Progenitor cell of endocrine pancreas (in vitro differentiated cells): ENCODE measurements around the gene RIMBP2. TPM values are rescaled to one million over a fixed set of nuclear protein-coding genes. Genes with fewer than 3 reads are reported as not detected.

Source experiments
- DNase-seq: peaks from one replicate; pipeline ENCODE4 v3.0.0; 2021; ENCODE audit warnings: low spot score; ENCODE audit not compliant: unreplicated experiment
- H3K27ac Mint-ChIP-seq: 2 replicates; pipeline ENCODE4 v1.8.0; 2021; ENCODE audit warnings: mild to moderate bottlenecking, moderate library complexity, mixed read lengths
- H3K27me3 Mint-ChIP-seq: 2 replicates; pipeline ENCODE4 v1.8.0; 2021; ENCODE audit warnings: mixed read lengths
- H3K36me3 Mint-ChIP-seq: 2 replicates; pipeline ENCODE4 v1.8.0; 2022; ENCODE audit warnings: mixed read lengths; ENCODE audit not compliant: insufficient read depth
- H3K4me1 Mint-ChIP-seq: 2 replicates; pipeline ENCODE4 v1.8.0; 2021; ENCODE audit warnings: low read depth, mixed read lengths
- H3K4me3 Mint-ChIP-seq: 2 replicates; pipeline ENCODE4 v1.8.0; 2021; ENCODE audit warnings: low read depth, mild to moderate bottlenecking, moderate library complexity, mixed read lengths
- H3K9me3 Mint-ChIP-seq: 2 replicates; pipeline ENCODE4 v1.8.0; 2021; ENCODE audit warnings: low read depth, mixed read lengths
- CTCF ChIP-seq: fragments of 200-600 bp; sonication (generic); IDR thresholded peaks from one replicate; pipeline ENCODE4 v1.5.0; 2021; ENCODE audit warnings: antibody characterized with exemption, mild to moderate bottlenecking; ENCODE audit not compliant: unreplicated experiment
- total RNA-seq: library from RNA; stranded (reverse); gene quantifications from 2 replicates; pipeline ENCODE4 v1.2.1, GENCODE V29; 2021

Gene RIMBP2
- total RNA-seq, 1 donor from 2014 or later = 31.6 TPM

DNA sequence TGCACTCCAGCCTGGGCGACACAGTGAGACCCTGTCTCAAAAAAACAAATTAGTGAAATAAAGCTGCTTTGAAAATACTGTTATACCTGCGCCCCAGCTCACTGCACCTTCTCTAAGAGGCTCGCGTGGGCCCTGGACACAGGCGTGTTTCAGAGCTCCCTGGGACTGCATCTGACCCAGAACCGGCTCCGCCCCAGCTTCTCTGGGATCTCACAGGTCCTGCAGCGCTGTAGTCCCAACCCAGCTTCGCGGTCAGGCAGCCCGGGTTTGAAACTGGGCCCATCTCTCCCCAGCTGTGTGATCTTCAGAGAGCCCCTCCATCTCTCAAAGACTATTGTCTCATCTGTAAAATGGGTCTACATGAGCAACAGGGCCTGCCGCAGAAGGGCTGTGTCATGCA, 7.5 kb downstream of the RIMBP2 start:
- no peak for DNase-seq
- H3K4me1 Mint-ChIP-seq = no peaks in the 10 kb centered on the region
- H3K27me3 Mint-ChIP-seq = peaks cover 46% of the 10 kb centered on the region
- TF ChIP-seq CTCF = no peak
- H3K36me3 Mint-ChIP-seq = no peaks in the 10 kb centered on the region
- H3K9me3 Mint-ChIP-seq = no peaks in the 10 kb centered on the region
- H3K27ac Mint-ChIP-seq = no peak overlapping the region
- H3K4me3 Mint-ChIP-seq = no peak overlapping the region

DNA sequence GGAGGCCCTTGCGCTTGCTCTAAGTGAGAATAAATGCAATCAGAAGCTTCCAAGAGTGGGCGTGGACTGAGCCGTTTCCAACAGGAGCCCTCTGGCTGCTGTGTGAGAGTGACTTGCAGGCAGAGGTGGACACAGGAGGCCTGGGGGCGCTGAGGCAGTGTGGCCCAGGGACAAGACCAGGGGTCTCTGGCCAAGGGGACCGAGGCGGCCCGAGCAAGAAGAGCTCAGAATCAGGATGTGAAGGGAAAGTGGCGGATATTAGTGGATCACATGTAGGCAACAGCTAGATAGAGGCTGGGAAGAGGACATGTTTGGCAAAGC, 8.6 kb downstream of the RIMBP2 start:
- no peak for DNase-seq
- no peaks in the 10 kb centered on the region for H3K36me3 Mint-ChIP-seq

DNA sequence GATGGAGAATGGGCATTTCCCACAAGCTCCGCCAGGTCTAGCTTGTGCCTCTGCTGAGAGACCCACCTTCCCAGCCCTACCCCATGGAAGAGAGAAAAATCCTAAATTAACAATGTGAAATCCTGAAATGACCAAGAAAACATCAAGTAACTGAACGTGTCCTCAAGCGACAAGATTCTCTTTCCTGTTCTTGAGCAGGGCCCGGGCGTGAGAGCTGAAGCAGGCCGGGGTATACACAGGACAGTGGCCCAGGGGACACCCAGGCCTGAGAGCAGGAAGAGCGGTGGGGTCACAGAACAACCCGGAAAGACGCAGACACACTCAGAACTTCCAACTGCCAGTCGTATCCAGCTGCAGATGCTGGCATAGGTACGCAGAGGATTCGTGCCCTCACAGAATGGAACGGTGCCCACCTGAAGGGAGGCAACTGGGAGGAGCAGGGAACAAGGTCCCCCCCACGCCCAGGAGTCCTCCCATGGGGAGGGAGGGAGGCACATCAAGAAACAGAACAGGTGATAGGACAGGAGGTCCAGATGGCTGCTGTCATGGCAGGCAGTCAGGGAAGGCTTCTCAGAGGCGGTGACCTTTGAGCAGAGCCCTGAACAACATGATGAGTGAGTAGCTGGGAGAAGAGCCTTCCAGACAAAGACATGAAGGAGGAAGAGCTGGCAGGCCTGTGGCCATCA, 9.1 kb downstream of the RIMBP2 start:
- H3K36me3 Mint-ChIP-seq = no peaks in the 10 kb centered on the region
- H3K4me3 Mint-ChIP-seq = no peak overlapping the region

More for the DNA sequence above, 8.6 kb downstream of the RIMBP2 start:
- Mint-ChIP-seq H3K27me3 (peaks cover 37% of the 10 kb centered on the region), H3K4me3 (no peak overlapping the region), H3K9me3 (no peaks in the 10 kb centered on the region), H3K4me1 (peaks cover 4% of the 10 kb centered on the region), H3K27ac (no peak overlapping the region)
- no peak for TF ChIP-seq CTCF

GRCh38 chr12:130706311-130706710, 9.8 kb downstream of the RIMBP2 start:
- H3K36me3 Mint-ChIP-seq = no peaks in the 10 kb centered on the region
- no peak overlapping the region for H3K4me3 Mint-ChIP-seq
- no peak for DNase-seq
- H3K9me3 Mint-ChIP-seq = no peaks in the 10 kb centered on the region
- TF ChIP-seq CTCF = no peak
- H3K27ac Mint-ChIP-seq = no peak overlapping the region
- H3K27me3 Mint-ChIP-seq = peaks cover 26% of the 10 kb centered on the region
- peaks cover 4% of the 10 kb centered on the region for H3K4me1 Mint-ChIP-seq

More for the DNA sequence above, 9.1 kb downstream of the RIMBP2 start:
- DNase-seq = no peak
- Mint-ChIP-seq H3K9me3 (no peaks in the 10 kb centered on the region), H3K4me1 (peaks cover 4% of the 10 kb centered on the region), H3K27ac (no peak overlapping the region), H3K27me3 (peaks cover 32% of the 10 kb centered on the region)
- no peak for TF ChIP-seq CTCF

GRCh38 chr12:130705178-130705822, 10.8 kb downstream of the RIMBP2 start:
- no peak overlapping the region for H3K4me3 Mint-ChIP-seq
- peaks cover 4% of the 10 kb centered on the region for H3K4me1 Mint-ChIP-seq
- no peaks in the 10 kb centered on the region for H3K36me3 Mint-ChIP-seq
- peaks cover 19% of the 10 kb centered on the region for H3K27me3 Mint-ChIP-seq
- H3K27ac Mint-ChIP-seq = no peak overlapping the region
- no peak for TF ChIP-seq CTCF
- H3K9me3 Mint-ChIP-seq = no peaks in the 10 kb centered on the region
- no peak for DNase-seq
